Vagina (tissue), 2 donors: ENCODE results near the gene PPT2.

Source experiments
- POLR2A ChIP-seq, 2 donors: fragments of 450-650 bp; IDR thresholded peaks; one replicate each; pipeline ENCODE4 v1.6.1; 2017; ENCODE audit warnings: antibody characterized with exemption in 2 of 2, mild to moderate bottlenecking in 2 of 2, moderate library complexity in 2 of 2
- POLR2AphosphoS5 ChIP-seq, 2 donors: sonication (generic); formaldehyde crosslinking; IDR thresholded peaks; one replicate each; pipeline ENCODE4 v1.9.0; 2017; ENCODE audit warnings: antibody characterized with exemption in 2 of 2, mild to moderate bottlenecking in 2 of 2, low read depth in 1 of 2; ENCODE audit not compliant: insufficient read depth in 1 of 2
- TF ChIP-seq, protein P1 (sequence below), 3 experiments: fragments of 450-650 bp in 2 of 3; fragments of 200-600 bp in 1 of 3; sonication (generic) in 1 of 3; IDR thresholded peaks; one replicate each; pipeline ENCODE4 v1.5.1; 2017 to 2019; ENCODE audit warnings: antibody characterized with exemption in 3 of 3, mild to moderate bottlenecking in 2 of 3, moderate library complexity in 2 of 3

DNA sequence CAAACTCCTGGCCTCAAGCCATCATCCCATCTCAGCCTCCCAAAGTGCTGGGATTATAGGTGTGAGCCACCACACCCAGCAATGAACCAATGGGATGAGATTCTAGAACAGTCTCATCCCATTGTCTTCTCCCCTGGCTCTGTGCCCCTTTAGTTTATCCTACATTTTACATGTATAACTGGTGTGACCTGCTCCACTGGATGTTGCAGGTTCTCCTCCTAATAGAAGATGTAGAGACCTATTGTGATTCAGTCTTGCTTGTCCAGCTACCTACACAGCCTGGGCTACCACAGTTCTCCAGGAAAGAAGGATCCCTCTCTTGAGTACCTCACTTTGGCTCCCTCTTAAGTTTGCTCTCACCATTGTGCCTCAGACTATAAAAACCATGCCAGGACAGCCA is 21.8 kb upstream of the PPT2 start:
- TF ChIP-seq, protein P1, sequence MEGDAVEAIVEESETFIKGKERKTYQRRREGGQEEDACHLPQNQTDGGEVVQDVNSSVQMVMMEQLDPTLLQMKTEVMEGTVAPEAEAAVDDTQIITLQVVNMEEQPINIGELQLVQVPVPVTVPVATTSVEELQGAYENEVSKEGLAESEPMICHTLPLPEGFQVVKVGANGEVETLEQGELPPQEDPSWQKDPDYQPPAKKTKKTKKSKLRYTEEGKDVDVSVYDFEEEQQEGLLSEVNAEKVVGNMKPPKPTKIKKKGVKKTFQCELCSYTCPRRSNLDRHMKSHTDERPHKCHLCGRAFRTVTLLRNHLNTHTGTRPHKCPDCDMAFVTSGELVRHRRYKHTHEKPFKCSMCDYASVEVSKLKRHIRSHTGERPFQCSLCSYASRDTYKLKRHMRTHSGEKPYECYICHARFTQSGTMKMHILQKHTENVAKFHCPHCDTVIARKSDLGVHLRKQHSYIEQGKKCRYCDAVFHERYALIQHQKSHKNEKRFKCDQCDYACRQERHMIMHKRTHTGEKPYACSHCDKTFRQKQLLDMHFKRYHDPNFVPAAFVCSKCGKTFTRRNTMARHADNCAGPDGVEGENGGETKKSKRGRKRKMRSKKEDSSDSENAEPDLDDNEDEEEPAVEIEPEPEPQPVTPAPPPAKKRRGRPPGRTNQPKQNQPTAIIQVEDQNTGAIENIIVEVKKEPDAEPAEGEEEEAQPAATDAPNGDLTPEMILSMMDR (IDR thresholded peaks at IDR 0.05): no peak
- TF ChIP-seq POLR2A (IDR thresholded peaks at IDR 0.05): no peak
- peak in 1 of 2 donors; percentile 82 for TF ChIP-seq POLR2AphosphoS5 (IDR thresholded peaks at IDR 0.05; ENCODE audit: insufficient read depth in 1 of 2, low read depth in 1 of 2)
